ENCODE data around the gene MTERF1.
"Not testable (repeated sequence)": the region's sequence is repeated elsewhere in the genome, so short reads cannot be mapped to it uniquely, and the experiment has no call there.

Gene MTERF1

GRCh38 chr7:91880413-91881241, at the start of gene MTERF1:
Gene MTERF1, minus strand, starts transcription at chr7:91880702. Its CDS starts 619 bp downstream, at chr7:91880083.
- DNase-seq, result peak; percentile 96 to 97

GRCh38 chr7:91929463-91929862, 49.0 kb upstream of the MTERF1 start:
- DNase-seq, result no peak

- no peak for DNase-seq
These were observed 47.4 kb upstream of the MTERF1 start for GRCh38 chr7:91927912-91928311.

- no peak for DNase-seq
These were observed 42.4 kb upstream of the MTERF1 start for GRCh38 chr7:91922857-91923256.

GRCh38 chr7:91918356-91918755, 37.9 kb upstream of the MTERF1 start:
- DNase-seq, result no peak

GRCh38 chr7:91916051-91916440, 35.5 kb upstream of the MTERF1 start:
- no peak for DNase-seq

- no peak for DNase-seq
These were observed 35.0 kb upstream of the MTERF1 start for GRCh38 chr7:91915401-91916050.

- no peak for DNase-seq
These were observed 33.1 kb upstream of the MTERF1 start for GRCh38 chr7:91913612-91914011.

- no peak for DNase-seq
These were observed 32.0 kb upstream of the MTERF1 start for GRCh38 chr7:91912494-91912893.

- no peak for DNase-seq
These were observed 30.6 kb upstream of the MTERF1 start for GRCh38 chr7:91911121-91911520.

- no peak for DNase-seq
These were observed 29.7 kb upstream of the MTERF1 start for GRCh38 chr7:91910171-91910570.

GRCh38 chr7:91899563-91899962, 19.1 kb upstream of the MTERF1 start:
- DNase-seq, result no peak

GRCh38 chr7:91898240-91898992, 17.9 kb upstream of the MTERF1 start:
- DNase-seq, result no peak

- no peak for DNase-seq
These were observed 14.4 kb upstream of the MTERF1 start for GRCh38 chr7:91894781-91895480.

- DNase-seq, result not testable (repeated sequence)
These were observed 13.2 kb upstream of the MTERF1 start for GRCh38 chr7:91893699-91894098.

- DNase-seq, result no peak
These were observed 12.4 kb upstream of the MTERF1 start for GRCh38 chr7:91892821-91893340.

- DNase-seq, result no peak
These were observed 11.7 kb upstream of the MTERF1 start for GRCh38 chr7:91892099-91892705.

GRCh38 chr7:91888271-91889175, 8.0 kb upstream of the MTERF1 start:
- DNase-seq, result not testable (repeated sequence)

GRCh38 chr7:91887336-91888213, 7.1 kb upstream of the MTERF1 start:
- DNase-seq, result not testable (repeated sequence)

All from stimulated activated CD4-positive, alpha-beta T cell treated with anti-CD3 and anti-CD28 coated beads, Interleukin-2, amount 100 ng/mL, for 24 hours (primary cell).